Loucy (cell line): Measurements from ENCODE around the gene FOXL3.

Experiments
- H2AFZ ChIP-seq: fragments of 200-600 bp; sonication (generic); 2 replicates; pipeline ENCODE4 v1.6.0; 2016; ENCODE audit warnings: antibody characterized with exemption, mild to moderate bottlenecking, low read length, moderate library complexity
- H3F3A ChIP-seq: fragments of 200-600 bp; 2 replicates; pipeline ENCODE4 v1.6.0; 2016; ENCODE audit warnings: antibody characterized with exemption, low read depth, mild to moderate bottlenecking
- H3K27me3 ChIP-seq: fragments of 200-600 bp; sonication (generic); 2 replicates; pipeline ENCODE4 v1.6.1; 2014; ENCODE audit warnings: low read length, mild to moderate bottlenecking; ENCODE audit not compliant: insufficient read depth, poor library complexity, severe bottlenecking
- H3K36me3 ChIP-seq: fragments of 200-600 bp; sonication (generic); 2 replicates; pipeline ENCODE4 v1.6.1; 2016; ENCODE audit warnings: low read length; ENCODE audit not compliant: insufficient read depth
- H3K4me1 ChIP-seq: fragments of 200-600 bp; sonication (generic); 2 replicates; pipeline ENCODE4 v1.5.1; 2014; ENCODE audit warnings: low read length, mild to moderate bottlenecking; ENCODE audit not compliant: insufficient read depth, poor library complexity, severe bottlenecking
- H3K4me2 ChIP-seq: fragments of 200-600 bp; sonication (generic); 2 replicates; pipeline ENCODE4 v1.6.0; 2014; ENCODE audit warnings: antibody characterized with exemption, low read length, low read depth, mild to moderate bottlenecking; ENCODE audit not compliant: poor library complexity, severe bottlenecking
- H3K4me3 ChIP-seq: fragments of 200-600 bp; sonication (generic); 2 replicates; pipeline ENCODE4 v1.5.1; 2014; ENCODE audit warnings: low read length, mild to moderate bottlenecking, mixed read lengths; ENCODE audit not compliant: poor library complexity, severe bottlenecking
- H3K79me2 ChIP-seq: fragments of 200-600 bp; sonication (generic); 2 replicates; pipeline ENCODE4 v1.6.1; 2014; ENCODE audit warnings: low read length; ENCODE audit not compliant: insufficient read depth
- H3K9ac ChIP-seq: fragments of 200-600 bp; sonication (generic); 2 replicates; pipeline ENCODE4 v1.6.0; 2014; ENCODE audit warnings: mild to moderate bottlenecking, low read depth, low read length, moderate library complexity; ENCODE audit not compliant: poor library complexity, severe bottlenecking
- H3K9me2 ChIP-seq: fragments of 200-600 bp; sonication (generic); replicated peaks from 2 replicates; pipeline ENCODE4 v1.6.1; 2016; ENCODE audit warnings: low read depth, low read length, mixed read lengths
- H3K9me3 ChIP-seq: fragments of 200-600 bp; sonication (generic); 2 replicates; pipeline ENCODE4 v1.6.1; 2014; ENCODE audit warnings: mild to moderate bottlenecking, antibody characterized with exemption, low read length, low read depth; ENCODE audit not compliant: insufficient read depth
- H4K20me1 ChIP-seq: fragments of 200-600 bp; sonication (generic); 2 replicates; pipeline ENCODE4 v1.6.0; 2014; ENCODE audit warnings: antibody characterized with exemption, low read length, mild to moderate bottlenecking; ENCODE audit not compliant: insufficient read depth, poor library complexity, severe bottlenecking
- CTCF ChIP-seq: fragments of 200-600 bp; sonication (generic); conservative IDR thresholded peaks from 2 replicates; pipeline ENCODE4 v1.5.1; 2014; ENCODE audit warnings: mild to moderate bottlenecking, antibody characterized with exemption, low read length
- EZH2phosphoT487 ChIP-seq: fragments of 200-600 bp; IDR thresholded peaks from 2 replicates; pipeline ENCODE4 v1.6.1; 2018; ENCODE audit warnings: antibody characterized with exemption, mild to moderate bottlenecking, moderate library complexity, borderline replicate concordance

Gene FOXL3

GRCh38 chr7:253581-254336, 36.2 kb upstream of the FOXL3 start:
- no peaks in the 10 kb centered on the region for H3K9me2 ChIP-seq
- H3K79me2 ChIP-seq: no peaks in the 10 kb centered on the region
- H2AFZ ChIP-seq: no peak overlapping the region
- no peak overlapping the region for H3K4me2 ChIP-seq
- no peak overlapping the region for H3K4me3 ChIP-seq
- H3K9me3 ChIP-seq: peaks cover 25% of the 10 kb centered on the region; the same call in 1 of the 2 replicates
- no peaks in the 10 kb centered on the region for H3F3A ChIP-seq
- no peaks in the 10 kb centered on the region for H4K20me1 ChIP-seq
- H3K9ac ChIP-seq: no peak overlapping the region
- no peak for TF ChIP-seq EZH2phosphoT487
- no peak for TF ChIP-seq CTCF
- no peaks in the 10 kb centered on the region for H3K36me3 ChIP-seq
- no peaks in the 10 kb centered on the region for H3K4me1 ChIP-seq
- H3K27me3 ChIP-seq: no peaks in the 10 kb centered on the region

GRCh38 chr7:254337-255037, 35.5 kb upstream of the FOXL3 start:
- H3K36me3 ChIP-seq: no peaks in the 10 kb centered on the region
- no peak overlapping the region for H2AFZ ChIP-seq
- TF ChIP-seq CTCF: no peak

GRCh38 chr7:255038-255435, 34.9 kb upstream of the FOXL3 start:
- H4K20me1 ChIP-seq: no peaks in the 10 kb centered on the region
- H2AFZ ChIP-seq: no peak overlapping the region
- H3F3A ChIP-seq: no peaks in the 10 kb centered on the region
- no peaks in the 10 kb centered on the region for H3K79me2 ChIP-seq
- peaks cover 24% of the 10 kb centered on the region; the same call in 1 of the 2 replicates for H3K9me3 ChIP-seq
- no peaks in the 10 kb centered on the region for H3K36me3 ChIP-seq
- H3K4me3 ChIP-seq: no peak overlapping the region
- H3K4me1 ChIP-seq: no peaks in the 10 kb centered on the region
- no peaks in the 10 kb centered on the region for H3K27me3 ChIP-seq
- no peak for TF ChIP-seq EZH2phosphoT487
- TF ChIP-seq CTCF: no peak
- no peak overlapping the region for H3K4me2 ChIP-seq
- no peak overlapping the region for H3K9ac ChIP-seq
- H3K9me2 ChIP-seq: no peaks in the 10 kb centered on the region

More at GRCh38 chr7:254337-255037, 35.5 kb upstream of the FOXL3 start:
- no peak overlapping the region for H3K4me3 ChIP-seq
- no peak overlapping the region for H3K4me2 ChIP-seq
- H3F3A ChIP-seq: no peaks in the 10 kb centered on the region
- no peaks in the 10 kb centered on the region for H3K27me3 ChIP-seq
- H3K9me3 ChIP-seq: peaks cover 22% of the 10 kb centered on the region; the same call in 1 of the 2 replicates
- no peaks in the 10 kb centered on the region for H3K79me2 ChIP-seq
- no peaks in the 10 kb centered on the region for H3K9me2 ChIP-seq
- no peaks in the 10 kb centered on the region for H3K4me1 ChIP-seq
- H4K20me1 ChIP-seq: no peaks in the 10 kb centered on the region
- no peak overlapping the region for H3K9ac ChIP-seq
